Pancreas (tissue), 10 donors: Measurements from ENCODE around the gene FARP2. TPM values are rescaled to one million over a fixed set of nuclear protein-coding genes. Genes with fewer than 3 reads are reported as not detected.
A peak's percentile ranks its signal among the peaks of the same experiment; 100 is the strongest.

ENCODE experiments used
- ATAC-seq, 4 donors: fragments of 200-7000 bp; cut with Tn5 transposase; one replicate each; pipeline versions ENCODE4 v1.8.0 to v1.9.1; 2020; ENCODE audit warnings: mild to moderate bottlenecking in 4 of 4, moderate library complexity in 4 of 4
- DNase-seq, 6 donors: peaks; one replicate each; pipeline ENCODE4 v3.0.0-alpha.2; 2020
- FAIRE-seq: peaks from 2 replicates; lab custom pipeline; 2012; peaks lifted over from hg19 to GRCh38; lab: Jason Lieb, UNC
- H3K27ac ChIP-seq, 4 donors: fragments of 200-600 bp; sonication (generic); 1 replicate in 3 of 4; 2 replicates in 1 of 4; pipeline versions ENCODE4 v1.5.0 to v1.8.0; 2020
- H3K27me3 ChIP-seq, 4 donors: fragments of 200-600 bp; one replicate each; pipeline ENCODE4 v1.8.0; 2021
- H3K36me3 ChIP-seq, 3 donors: fragments of 200-600 bp; sonication (generic) in 1 of 3; one replicate each; pipeline versions ENCODE4 v1.5.0 to v1.8.0; 2020 to 2021
- H3K4me1 ChIP-seq, 3 donors: fragments of 200-600 bp; one replicate each; pipeline ENCODE4 v1.8.0; 2021
- H3K4me3 ChIP-seq, 4 donors: fragments of 200-600 bp; sonication (generic) in 2 of 4; one replicate each; pipeline versions ENCODE4 v1.5.0 to v1.8.0; 2020 to 2021
- H3K9me3 ChIP-seq, 4 donors: fragments of 200-600 bp; one replicate each; pipeline ENCODE4 v1.8.0; 2021
- CTCF ChIP-seq, 4 donors: fragments of 200-600 bp; sonication (generic) in 3 of 4; IDR thresholded peaks; one replicate each; pipeline versions ENCODE4 v1.5.0 to v1.8.0; 2021; ENCODE audit warnings: antibody characterized with exemption in 4 of 4
- WGBS, 2 donors: extraction: QIAGEN DNeasy Blood & Tissue Kit; methylation state at CpG; one replicate each; pipeline ENCODE4 v1.1.7; 2013; 5-methylcytosine and 5-hydroxymethylcytosine counted together
- intact Hi-C, 3 donors: fragments of 100-400 bp; cut with DNase I; formaldehyde crosslinking; loops; one replicate each; pipeline versions ENCODE4 v1.11.1 to v1.14.2; 2022
- polyA plus RNA-seq, 2 donors: library from polyadenylated mRNA; stranded (reverse); fragments of 200-250 nt; gene quantifications; one replicate each; pipeline ENCODE4 v1.2.3, GENCODE V29; 2013
- total RNA-seq, 6 donors: library from RNA; stranded (reverse); fragmentation: NEBNext Ultra II Directional in 4 of 6; extraction: Animal tissue kit (Norgen Biotek cat#: 25700) in 4 of 6; gene quantifications; one replicate each; pipeline versions ENCODE4 v1.2.1 to v1.2.4, GENCODE V29; 2021 to 2023
- donor health status: healthy with polysubstance abuse.
- donor health status: DM: no; HTN: no; CAD: no; lungs with moderate emphysema.
- donor health status: DM: no; HTN: no; CAD: no.
- donor health status: control.
- donor health status: control.
- donor health status: Bipolar disorder and iron deficiency.
- donor health status: DM: yes; HTN: yes; CAD: no.
- donor health status: DM: no; HTN: no; CAD: no.
- donor health status: DM: no; HTN: no; CAD: no.
- donor health status: DM: yes; HTN: yes; CAD: no.

FARP2 gene
- total and polyA plus RNA-seq, 8 donors: 16.9 to 44.9 (median 25.8) TPM

GRCh38 chr2:241309684-241310117, 46.4 kb upstream of the FARP2 start:
- no peaks in the 10 kb centered on the region for H3K36me3 ChIP-seq
- WGBS, 2 donors: 47 to 58% methylated on average over 2 of the region's 2 CpGs
- peak overlapping the region in 2 of 4 donors; percentile 52 to 62 for H3K27ac ChIP-seq
- intact Hi-C loops: no loop called here
- DNase-seq (no peak), FAIRE-seq (no peak), ATAC-seq (peak; percentile 5 to 55 (median 24))
- TF ChIP-seq CTCF (IDR thresholded peaks at IDR 0.05): no peak
- peak overlapping the region in 1 of 4 donors; percentile 1 for H3K4me3 ChIP-seq
- no peaks in the 10 kb centered on the region for H3K27me3 ChIP-seq
- H3K4me1 ChIP-seq: peaks cover 7 to 43% (median 14%) of the 10 kb centered on the region in 3 donors
- H3K9me3 ChIP-seq: no peaks in the 10 kb centered on the region

- DNase-seq (no peak), FAIRE-seq (no peak), ATAC-seq (no peak)
- Histone ChIP-seq H3K4me1 (peaks cover 7 to 43% (median 14%) of the 10 kb centered on the region in 3 donors), H3K9me3 (no peaks in the 10 kb centered on the region), H3K27ac (no peak overlapping the region), H3K36me3 (no peaks in the 10 kb centered on the region), H3K4me3 (no peak overlapping the region), H3K27me3 (no peaks in the 10 kb centered on the region)
- intact Hi-C loops: no loop called here
- no peak for TF ChIP-seq CTCF (IDR thresholded peaks at IDR 0.05)
- WGBS, 2 donors: 89 to 90% methylated on average over 13 of the region's 13 CpGs
Observed at GRCh38 chr2:241310917-241311566, 45.0 kb upstream of the FARP2 start.

- 76 to 85% methylated on average over 4 of the region's 4 CpGs for WGBS, 2 donors
- ATAC-seq (no peak), DNase-seq (no peak), FAIRE-seq (no peak)
- no peak overlapping the region for H3K4me3 ChIP-seq
- no peaks in the 10 kb centered on the region for H3K36me3 ChIP-seq
- no peaks in the 10 kb centered on the region for H3K9me3 ChIP-seq
- H3K27ac ChIP-seq: no peak overlapping the region
- intact Hi-C loops: no loop called here
- no peaks in the 10 kb centered on the region for H3K27me3 ChIP-seq
- no peak for TF ChIP-seq CTCF (IDR thresholded peaks at IDR 0.05)
- H3K4me1 ChIP-seq: peaks cover 7 to 42% (median 14%) of the 10 kb centered on the region in 3 donors
Observed at GRCh38 chr2:241312082-241312481, 44.0 kb upstream of the FARP2 start.

- TF ChIP-seq CTCF (IDR thresholded peaks at IDR 0.05): no peak
- DNase-seq: no peak
- intact Hi-C loops: no loop called here
- no peaks in the 10 kb centered on the region for H3K9me3 ChIP-seq
- peaks cover 7 to 46% (median 14%) of the 10 kb centered on the region in 3 donors for H3K4me1 ChIP-seq
- no peaks in the 10 kb centered on the region for H3K36me3 ChIP-seq
- peak overlapping the region in 1 of 4 donors; percentile 74 for H3K4me3 ChIP-seq
- ATAC-seq: no peak
- no peaks in the 10 kb centered on the region for H3K27me3 ChIP-seq
- no peak for FAIRE-seq
- no peak overlapping the region for H3K27ac ChIP-seq
- WGBS, 2 donors: 62 to 63% methylated on average over 8 of the region's 8 CpGs
Observed at GRCh38 chr2:241313543-241314095, 42.5 kb upstream of the FARP2 start.
